ENCODE results near the gene MXD4.

- no peak for TF ChIP-seq CTCF (IDR thresholded peaks at IDR 0.05)
- no peak for TF ChIP-seq POLR2A (IDR thresholded peaks at IDR 0.05)
These were observed 42.5 kb upstream of the MXD4 start for GRCh38 chr4:2304321-2304876.

All from adrenal gland (tissue), 5 donors.